ENCODE measurements around the gene TUFM.
"Not testable (repeated sequence)": the region's sequence is repeated elsewhere in the genome, so short reads cannot be mapped to it uniquely, and the experiment has no call there.

TUFM gene

GRCh38 chr16:28875134-28876018 lies 29.2 kb upstream of the TUFM start:
- DNase-seq: no peak

GRCh38 chr16:28874406-28874805 lies 28.3 kb upstream of the TUFM start:
- no peak for DNase-seq

GRCh38 chr16:28873543-28874201 lies 27.5 kb upstream of the TUFM start:
- DNase-seq: peak; percentile 55

DNA sequence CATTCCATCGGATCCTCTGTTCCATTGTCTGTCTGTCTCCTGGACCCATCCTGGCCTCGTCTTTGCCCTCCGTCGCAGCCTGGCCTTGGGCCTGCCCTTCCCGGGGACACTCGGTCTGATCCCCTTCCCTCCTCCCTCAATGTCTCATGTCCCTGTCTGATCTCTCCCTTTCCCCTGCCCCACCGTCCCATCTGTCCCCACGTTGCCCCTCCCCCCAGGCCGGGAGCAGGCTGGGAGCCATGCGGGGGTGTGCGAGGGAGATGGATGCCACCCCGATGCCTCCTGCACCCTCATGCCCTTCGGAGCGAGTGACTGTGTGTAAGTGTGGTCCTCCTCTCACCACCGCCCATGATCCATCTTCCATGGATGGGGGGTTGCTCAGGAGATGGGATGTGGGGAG lies 26.8 kb upstream of the TUFM start:
- DNase-seq: no peak

GRCh38 chr16:28869201-28869600 lies 23.1 kb upstream of the TUFM start:
- no peak for DNase-seq

- DNase-seq: not testable (repeated sequence)
Measured at GRCh38 chr16:28867646-28868045, 21.5 kb upstream of the TUFM start.

DNA sequence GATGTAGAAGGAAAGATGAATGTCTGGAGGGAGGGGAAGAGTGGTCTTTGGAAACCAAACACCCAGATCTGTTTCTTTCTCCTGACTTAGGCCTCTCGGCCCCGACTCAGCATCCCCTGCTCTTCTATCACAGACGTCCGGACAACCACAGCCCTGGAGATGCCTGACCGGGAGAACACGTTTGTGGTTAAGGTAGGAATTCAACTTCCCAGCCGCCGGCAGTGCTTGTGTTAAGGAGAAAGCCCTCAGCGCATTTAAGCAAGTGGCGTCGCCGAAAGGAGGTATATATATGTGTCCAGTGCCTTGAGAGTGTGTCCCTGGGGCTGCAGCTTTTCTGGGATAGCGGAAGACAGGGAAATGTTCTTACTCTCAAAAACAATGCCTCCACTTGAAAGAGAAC lies 21.1 kb upstream of the TUFM start:
- no peak for DNase-seq

- no peak for DNase-seq
Measured at GRCh38 chr16:28866454-28866804, 20.3 kb upstream of the TUFM start.

GRCh38 chr16:28865722-28866453 lies 19.7 kb upstream of the TUFM start:
- no peak for DNase-seq

- no peak for DNase-seq
Measured at GRCh38 chr16:28865001-28865688, 19.0 kb upstream of the TUFM start.

- DNase-seq: peak; percentile 16
Measured at GRCh38 chr16:28863929-28864793, 18.0 kb upstream of the TUFM start.

DNA sequence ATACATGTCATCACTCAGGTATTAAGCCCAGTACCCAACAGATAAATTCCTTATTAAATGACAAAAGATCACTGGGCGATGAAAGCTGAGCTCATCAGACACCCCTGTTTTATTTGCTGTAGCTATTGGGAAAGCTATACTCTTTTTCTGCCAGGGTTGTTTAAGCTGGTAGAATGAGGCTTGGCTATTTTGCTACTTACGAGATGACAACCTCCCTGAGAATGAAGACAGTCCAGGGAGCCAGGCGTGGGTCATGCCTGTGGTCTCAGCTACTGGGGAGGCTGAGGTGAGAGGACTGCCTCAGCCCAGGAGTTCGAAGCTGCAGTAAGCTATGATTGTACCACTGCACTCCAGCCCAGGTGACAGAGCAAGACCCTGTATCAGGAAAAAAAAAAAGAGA lies 13.2 kb upstream of the TUFM start:
- DNase-seq: no peak

GRCh38 chr16:28858421-28858820 lies 12.3 kb upstream of the TUFM start:
- no peak for DNase-seq

DNA sequence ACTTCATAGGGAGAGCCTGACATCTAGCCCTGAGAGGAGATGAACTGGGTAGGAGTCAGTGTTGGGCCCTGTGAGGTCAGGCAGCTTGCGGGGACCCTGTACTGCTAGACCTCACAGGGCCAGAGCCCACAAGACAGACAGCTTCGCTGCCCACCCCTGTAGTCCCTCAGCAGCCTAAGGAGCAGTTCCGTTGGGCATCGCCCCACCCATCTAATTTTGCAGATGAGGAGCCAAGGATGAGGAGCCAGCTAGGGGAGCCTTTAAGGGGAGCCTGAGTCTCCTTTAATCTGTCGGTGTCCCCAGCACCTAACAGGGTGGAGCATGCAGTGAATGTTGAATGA lies 755 bp upstream of the TUFM start:
- no peak for DNase-seq

- DNase-seq: no peak
Measured at GRCh38 chr16:28845761-28846079, 428 bp downstream of the TUFM start.

- DNase-seq: peak; percentile 22
Measured at GRCh38 chr16:28845293-28845692, 855 bp downstream of the TUFM start.

- no peak for DNase-seq
Measured at GRCh38 chr16:28844226-28844885, 1.8 kb downstream of the TUFM start.

GRCh38 chr16:28843766-28844165 lies 2.4 kb downstream of the TUFM start:
- DNase-seq: no peak

DNA sequence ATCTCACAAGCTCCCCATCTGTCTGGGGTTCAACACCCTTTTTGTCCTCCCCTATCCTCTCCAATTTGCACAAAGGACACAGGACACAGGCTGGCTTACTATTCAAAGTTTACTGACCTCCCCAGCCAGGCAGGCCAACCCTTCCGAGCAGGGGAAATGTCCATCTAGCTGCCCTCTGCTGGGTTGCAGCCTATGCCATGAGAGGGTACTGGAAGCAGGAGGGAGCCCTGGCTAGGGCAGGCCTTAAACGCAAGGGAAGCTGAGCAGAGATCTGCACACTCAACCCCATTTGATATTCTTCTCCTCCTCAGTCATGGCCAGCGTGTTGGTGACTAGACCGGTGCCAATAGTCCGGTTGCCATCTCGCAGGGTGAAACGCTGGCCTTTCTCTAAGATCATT lies 3.5 kb downstream of the TUFM start:
- DNase-seq: no peak

- DNase-seq: no peak
Measured at GRCh38 chr16:28839899-28840298, 6.2 kb downstream of the TUFM start.

GRCh38 chr16:28839004-28839639 lies 7.0 kb downstream of the TUFM start:
- no peak for DNase-seq

Measured in CD4-positive, alpha-beta T cell treated with Interleukin-6 for 4 hours (primary cell).